CD4-positive, alpha-beta T cell treated with Interleukin-17A for 4 hours (primary cell): ENCODE results near the gene CDK9.

ENCODE experiments used
- DNase-seq: peaks from one replicate; pipeline ENCODE4 v3.0.0-alpha.2; 2020; ENCODE audit warnings: mixed read lengths

CDK9 gene

DNA sequence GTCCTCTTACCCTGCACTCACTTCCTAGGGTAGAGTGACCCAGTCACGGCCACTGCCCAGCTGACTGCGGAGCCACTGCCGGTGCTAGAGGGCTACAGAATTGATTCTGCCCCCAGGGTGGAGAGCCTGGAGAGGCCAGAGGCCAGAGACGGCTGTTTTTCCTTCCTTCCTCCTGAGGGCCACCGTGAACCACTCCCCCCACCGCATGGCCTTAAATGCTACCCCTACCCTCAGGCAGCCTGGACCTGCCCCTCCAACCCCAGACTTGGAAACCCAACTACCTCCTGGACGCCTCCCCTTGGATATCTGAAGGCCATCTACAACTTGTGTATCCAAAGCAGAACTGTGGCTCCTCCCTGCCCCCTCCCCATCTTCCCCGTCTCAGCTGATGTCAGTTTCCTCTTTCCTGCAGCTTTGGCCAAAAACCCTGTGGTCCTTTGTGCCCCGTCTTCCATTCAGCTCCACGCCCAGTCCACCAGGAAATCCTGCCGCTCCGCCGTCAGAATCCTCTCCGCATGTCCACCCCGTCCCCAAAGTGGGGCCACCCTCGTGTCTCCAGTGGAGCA lies 23.6 kb upstream of the CDK9 start:
- DNase-seq = no peak

- DNase-seq = peak; percentile 62
Measured at GRCh38 chr9:127763918-127764384, 21.9 kb upstream of the CDK9 start.

DNA sequence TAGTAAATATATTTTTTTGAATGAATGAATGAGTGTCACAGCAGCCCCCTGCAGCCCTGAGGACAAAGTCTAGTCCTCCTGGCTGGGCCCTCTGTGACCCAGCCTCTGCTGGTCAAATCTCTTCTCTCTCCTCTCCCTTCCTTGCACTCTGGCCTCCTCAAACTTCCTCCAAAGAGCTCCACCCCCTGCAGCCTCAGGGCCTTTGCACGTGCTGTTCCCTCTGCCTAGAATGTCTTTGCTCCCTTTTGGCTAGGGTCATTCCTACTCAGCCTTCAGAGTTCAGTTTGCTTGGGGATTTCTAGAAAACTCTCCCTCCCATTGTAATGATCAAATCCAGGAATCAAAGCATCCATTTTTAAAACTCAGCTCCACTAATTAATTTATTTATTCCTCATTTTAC lies 20.4 kb upstream of the CDK9 start:
- DNase-seq = no peak

DNA sequence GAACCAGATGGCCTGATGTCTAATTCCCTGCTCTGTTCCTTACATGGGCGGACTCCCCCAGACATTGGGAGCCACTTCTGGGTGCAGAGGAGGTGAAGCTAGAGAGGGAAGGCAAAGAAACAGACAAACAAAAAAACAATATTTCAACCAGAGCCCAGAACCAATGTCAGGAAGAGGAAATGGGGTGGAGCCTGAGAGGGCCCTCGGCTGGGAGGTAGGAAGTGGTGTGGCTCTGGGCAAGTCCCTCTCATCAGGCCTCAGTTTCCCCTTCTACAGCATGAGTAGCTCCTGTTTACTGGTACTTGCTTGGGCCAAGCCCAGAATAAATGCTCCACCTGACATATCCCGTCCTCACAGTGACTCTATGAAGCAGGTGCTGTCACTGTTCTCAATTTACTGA lies 18.4 kb upstream of the CDK9 start:
- DNase-seq = peak; percentile 54

- no peak for DNase-seq
Measured at GRCh38 chr9:127767909-127768331, 17.9 kb upstream of the CDK9 start.

GRCh38 chr9:127768698-127769097 lies 17.1 kb upstream of the CDK9 start:
- DNase-seq = no peak

DNA sequence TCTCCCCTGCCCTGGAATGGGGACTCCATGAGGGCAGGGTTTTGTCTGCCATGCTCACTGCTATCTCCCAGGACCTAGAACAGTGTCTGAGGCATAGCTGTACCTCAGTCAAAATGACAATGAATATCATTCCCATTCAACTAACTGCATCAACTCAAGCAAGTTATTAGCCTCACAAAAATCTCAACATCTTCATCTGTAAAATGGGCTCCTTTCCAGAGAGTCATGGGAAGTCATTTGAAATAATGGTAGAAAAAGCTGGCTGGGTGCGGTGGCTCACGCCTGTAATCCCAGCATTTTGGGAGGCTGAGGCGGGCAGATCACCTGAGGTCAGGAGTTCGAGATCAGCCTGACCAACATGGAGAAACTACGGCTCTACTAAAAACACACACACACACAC lies 16.7 kb upstream of the CDK9 start:
- DNase-seq = no peak

- no peak for DNase-seq
Measured at GRCh38 chr9:127769929-127770582, 15.8 kb upstream of the CDK9 start.

DNA sequence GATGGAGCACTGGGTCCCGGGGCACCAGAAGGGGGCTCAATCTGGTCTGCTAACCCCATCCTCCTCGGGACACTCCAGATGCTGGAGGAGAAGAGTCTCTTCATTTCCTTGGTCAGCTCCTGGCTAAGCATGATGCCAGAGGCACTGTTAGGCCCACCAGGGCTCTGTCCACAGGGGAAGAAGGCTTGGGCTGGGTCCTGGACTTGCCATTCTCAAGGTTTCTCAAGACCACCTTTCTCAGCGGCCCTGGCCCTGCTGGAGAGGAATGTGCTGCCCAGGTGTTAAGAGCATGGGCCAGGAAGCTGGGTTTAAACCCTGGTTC lies 15.3 kb upstream of the CDK9 start:
- DNase-seq = no peak

- DNase-seq = peak; percentile 99
Measured at GRCh38 chr9:127770905-127771569, 14.8 kb upstream of the CDK9 start.

GRCh38 chr9:127771570-127772189 lies 14.2 kb upstream of the CDK9 start:
- no peak for DNase-seq

- no peak for DNase-seq
Measured at GRCh38 chr9:127772603-127773002, 13.2 kb upstream of the CDK9 start.

GRCh38 chr9:127773272-127773671 lies 12.6 kb upstream of the CDK9 start:
- no peak for DNase-seq

- no peak for DNase-seq
Measured at GRCh38 chr9:127773981-127774380, 11.9 kb upstream of the CDK9 start.

DNA sequence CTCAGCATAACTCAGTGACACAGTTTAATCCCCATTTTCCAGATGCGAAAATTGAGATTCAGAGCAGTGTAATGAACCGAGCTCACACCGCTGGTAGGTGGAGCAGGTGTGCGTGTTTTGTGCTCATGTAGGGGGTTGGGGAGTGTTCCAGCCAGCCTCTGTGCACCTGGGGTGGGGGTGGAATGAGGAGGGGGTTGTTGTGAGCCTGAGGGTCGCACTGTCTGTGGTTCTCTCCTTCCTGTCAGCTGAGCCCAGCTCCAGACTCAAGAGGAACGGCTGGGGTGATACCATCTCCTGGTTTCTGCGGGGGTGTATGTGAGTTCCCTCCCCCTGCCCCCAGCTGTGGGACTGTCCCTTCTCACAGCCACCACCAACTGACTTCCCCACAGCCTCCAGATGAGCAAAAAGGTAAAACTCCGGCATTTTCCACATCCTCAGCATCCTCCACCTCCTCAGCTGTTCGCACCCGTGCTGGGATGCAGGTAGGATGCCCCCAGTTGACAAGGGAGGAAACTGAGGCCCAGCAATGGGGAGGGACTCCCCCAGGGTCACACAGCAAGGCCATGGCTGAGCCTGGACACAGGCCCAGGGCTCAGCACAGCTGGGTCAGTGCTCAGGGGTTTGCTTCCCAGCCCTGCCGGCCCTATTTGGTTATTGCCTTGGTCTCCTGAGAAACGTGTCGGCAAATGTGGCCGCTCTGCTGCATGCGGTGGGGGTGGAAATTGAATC lies 9.5 kb upstream of the CDK9 start:
- peak; percentile 87 for DNase-seq

- DNase-seq = peak; percentile 38
Measured at GRCh38 chr9:127776924-127777289, 8.9 kb upstream of the CDK9 start.

DNA sequence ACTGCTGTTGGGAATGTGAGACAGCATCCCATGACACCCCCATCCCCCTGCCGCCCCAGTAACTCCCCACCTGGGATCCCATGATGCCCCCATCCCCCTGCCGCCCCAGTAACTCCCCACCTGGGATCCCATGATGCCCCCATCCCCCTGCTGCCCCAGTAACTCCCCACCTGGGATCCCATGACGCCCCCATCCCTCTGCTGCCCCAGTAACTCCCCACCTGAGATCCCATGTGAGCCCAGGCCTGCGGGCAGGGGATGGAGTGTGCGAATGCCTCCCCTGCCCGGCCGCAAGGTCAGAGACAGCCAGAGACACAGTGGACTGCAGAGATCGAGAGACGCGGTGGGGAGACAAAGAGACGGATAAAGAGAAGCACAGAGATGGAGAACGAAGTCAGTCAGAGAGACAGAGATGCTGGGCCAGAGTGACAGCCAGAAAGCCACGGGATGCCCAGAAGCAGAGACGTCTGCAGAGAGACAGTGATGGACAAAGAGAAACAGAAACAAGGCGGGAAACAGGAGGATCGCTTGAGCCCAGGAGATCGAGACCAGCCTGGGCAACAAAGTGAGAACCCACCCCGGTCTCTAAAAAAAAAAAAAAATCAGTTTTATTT lies 8.4 kb upstream of the CDK9 start:
- peak; percentile 22 for DNase-seq

DNA sequence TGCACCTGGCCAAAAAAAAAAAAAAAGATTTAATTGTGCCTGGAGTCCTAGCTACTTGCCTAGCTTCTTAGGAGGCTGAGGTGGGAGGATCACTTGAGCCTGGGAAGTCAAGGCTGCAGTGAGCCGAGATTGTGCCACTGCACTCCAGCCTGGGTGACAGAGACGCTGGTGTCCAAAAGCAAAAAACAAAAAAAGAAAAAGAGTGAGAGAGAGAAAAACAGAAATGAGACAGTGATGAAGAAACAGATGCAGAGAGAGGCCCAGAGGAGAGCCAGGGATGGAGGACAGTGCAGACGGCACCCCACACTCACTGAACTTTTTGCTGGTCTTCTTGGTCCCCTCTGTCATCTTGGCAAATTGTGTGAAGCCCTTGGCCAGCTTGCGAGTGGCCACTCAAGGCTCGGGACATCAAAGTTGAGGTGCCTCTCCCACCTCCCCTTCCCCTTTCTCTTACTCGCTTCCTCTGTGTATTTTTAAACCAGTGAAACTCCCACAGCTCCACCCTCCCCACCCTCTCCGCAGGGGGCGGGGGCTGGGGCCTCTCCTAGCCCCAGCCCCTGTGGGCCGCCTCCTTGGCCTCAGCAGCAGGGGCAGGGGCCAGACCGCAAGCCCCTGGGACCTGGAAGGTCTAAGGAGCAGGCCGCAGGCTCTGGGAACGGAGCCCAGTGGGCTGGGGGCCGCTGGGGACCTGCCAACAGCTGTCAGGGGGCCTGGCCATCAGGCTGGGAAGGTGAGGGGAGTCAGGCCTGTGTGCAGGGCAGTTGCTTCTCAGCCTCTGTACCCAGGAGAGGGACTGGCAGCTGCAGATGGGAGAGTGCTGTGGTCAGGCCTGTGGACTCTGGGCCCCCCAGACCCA lies 7.3 kb upstream of the CDK9 start, which contains the start of gene SH2D3C:
Gene SH2D3C (minus strand): TSS at position 387 of the 856 bp plus-strand sequence. CDS start 39 bp downstream, at position 348.
- peak; percentile 69 for DNase-seq

GRCh38 chr9:127779136-127779981 lies 6.5 kb upstream of the CDK9 start:
- DNase-seq = peak; percentile 42

DNA sequence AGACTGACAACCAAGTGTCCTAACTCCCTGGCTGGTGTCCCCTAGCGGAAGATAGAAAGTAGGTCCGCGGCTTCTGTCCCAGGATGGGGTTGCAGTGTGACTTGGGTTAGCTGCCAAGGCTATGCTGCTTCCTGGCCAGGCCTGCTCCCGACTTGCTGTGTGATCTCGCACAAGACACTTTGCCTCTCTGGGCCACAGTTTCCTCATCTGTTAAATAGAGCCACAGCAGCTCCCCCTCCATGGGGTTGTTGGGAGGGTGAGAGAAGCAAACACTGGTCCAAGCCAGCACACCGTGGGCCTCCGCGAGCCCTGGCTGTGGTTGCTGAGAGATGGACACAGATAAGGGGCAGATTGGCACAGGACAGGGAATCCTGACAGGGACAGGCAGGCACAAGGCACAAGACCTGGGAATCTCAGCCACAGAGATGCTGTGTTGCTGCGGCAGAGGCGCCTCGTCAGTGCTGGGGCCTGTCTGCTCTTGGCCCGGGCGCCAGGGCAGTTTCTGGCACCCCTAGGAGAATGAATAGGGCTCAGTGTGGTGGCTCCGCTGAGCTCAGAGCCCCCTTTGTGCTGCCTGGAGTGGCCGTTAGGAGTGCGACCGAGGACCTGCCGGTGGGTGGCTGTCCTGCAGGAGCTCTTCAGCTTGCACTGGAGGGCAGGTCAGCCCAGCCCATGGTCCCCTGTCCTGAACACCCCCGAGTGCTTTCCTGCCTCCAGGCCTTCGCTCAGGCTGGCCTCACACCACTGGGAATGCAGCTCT lies 5.5 kb upstream of the CDK9 start:
- no peak for DNase-seq
